LNCAP (cell line): Measurements from ENCODE around the gene EXD3.

Experiments used
- TF ChIP-seq, protein P1 (sequence below): fragments of 450-650 bp; IDR thresholded peaks from 2 replicates; pipeline ENCODE4 v1.5.1; 2017; ENCODE audit warnings: mild to moderate bottlenecking

Gene EXD3

DNA sequence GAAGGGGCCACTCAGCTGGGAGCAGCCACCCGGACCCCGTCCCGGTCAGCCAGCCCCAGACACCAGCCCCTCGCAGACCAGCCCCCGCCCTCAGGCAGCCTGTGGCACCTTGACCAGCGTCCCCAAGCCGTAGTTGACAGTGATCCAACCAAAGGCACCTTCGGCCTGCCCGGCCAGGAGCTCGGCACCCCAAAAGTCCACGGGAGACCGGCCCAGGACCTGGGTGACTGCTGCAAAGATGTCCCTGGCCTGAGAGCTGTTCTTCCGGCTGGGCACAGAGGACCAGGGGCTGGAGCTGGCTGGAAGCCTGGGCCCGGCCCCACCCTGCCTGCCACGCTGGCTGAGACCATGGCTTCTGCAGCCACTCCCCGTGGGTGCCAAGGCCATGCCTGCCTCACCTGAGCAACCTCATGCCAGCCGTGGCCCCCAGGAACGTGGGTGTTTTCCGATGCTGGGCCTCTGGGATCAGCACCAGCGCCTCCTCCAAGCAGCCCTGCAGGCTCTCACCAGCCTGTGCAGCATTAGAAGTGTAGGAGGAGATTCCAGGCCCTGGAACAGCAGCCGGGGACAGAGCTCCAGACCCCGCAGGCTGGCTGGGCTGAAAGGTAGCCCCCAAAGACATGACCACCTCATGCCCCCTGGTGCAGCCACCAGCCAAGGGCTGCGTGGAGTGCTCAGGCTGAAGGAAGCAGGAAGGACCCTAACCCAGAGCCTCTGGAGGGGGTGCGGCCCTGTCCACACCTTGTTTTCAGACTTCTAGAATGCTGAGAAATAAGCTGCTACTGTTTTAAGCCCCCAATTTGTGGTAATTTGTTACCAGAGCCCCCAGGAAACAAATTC lies 14.0 kb upstream of the EXD3 start:
- TF ChIP-seq, protein P1, sequence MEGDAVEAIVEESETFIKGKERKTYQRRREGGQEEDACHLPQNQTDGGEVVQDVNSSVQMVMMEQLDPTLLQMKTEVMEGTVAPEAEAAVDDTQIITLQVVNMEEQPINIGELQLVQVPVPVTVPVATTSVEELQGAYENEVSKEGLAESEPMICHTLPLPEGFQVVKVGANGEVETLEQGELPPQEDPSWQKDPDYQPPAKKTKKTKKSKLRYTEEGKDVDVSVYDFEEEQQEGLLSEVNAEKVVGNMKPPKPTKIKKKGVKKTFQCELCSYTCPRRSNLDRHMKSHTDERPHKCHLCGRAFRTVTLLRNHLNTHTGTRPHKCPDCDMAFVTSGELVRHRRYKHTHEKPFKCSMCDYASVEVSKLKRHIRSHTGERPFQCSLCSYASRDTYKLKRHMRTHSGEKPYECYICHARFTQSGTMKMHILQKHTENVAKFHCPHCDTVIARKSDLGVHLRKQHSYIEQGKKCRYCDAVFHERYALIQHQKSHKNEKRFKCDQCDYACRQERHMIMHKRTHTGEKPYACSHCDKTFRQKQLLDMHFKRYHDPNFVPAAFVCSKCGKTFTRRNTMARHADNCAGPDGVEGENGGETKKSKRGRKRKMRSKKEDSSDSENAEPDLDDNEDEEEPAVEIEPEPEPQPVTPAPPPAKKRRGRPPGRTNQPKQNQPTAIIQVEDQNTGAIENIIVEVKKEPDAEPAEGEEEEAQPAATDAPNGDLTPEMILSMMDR, result no peak

DNA sequence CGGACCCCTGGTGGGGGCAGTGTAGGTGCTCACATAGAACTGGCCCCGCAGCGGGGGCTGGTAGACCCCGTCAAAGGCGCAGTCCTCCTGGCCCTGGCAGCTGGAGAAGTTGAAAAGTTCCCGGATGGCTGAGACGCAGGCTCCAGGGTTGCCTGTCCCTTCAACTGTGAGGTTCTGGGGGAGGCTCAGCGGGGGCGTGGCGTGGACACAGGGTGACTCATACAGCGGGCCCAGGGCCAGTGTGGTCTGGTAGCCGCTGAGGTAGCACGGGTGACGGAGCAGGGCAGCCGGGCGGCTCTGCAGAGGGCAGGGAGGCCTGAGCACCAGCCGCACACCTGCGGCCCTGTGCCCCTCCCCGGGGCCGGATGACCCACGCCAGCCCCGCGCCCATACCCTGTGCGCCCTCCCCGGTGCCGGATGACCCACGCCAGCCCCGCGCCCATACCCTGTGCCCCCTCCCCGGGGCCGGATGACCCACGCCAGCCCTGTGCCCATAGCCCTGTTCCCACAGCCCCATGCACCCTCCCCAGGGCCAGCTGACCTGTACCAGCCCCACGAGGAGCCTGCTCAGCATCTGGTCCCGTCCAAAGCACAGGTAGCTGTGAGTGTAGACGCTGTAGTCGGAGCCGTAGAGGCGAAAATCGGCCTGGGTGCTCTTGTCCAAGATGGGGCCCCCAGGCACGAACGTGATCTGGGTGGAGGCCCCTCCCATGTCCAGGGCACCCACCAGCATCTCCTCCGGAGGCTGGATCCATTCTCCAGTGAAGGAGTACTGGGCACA lies 13.2 kb upstream of the EXD3 start:
- TF ChIP-seq, protein P1, result no peak

DNA sequence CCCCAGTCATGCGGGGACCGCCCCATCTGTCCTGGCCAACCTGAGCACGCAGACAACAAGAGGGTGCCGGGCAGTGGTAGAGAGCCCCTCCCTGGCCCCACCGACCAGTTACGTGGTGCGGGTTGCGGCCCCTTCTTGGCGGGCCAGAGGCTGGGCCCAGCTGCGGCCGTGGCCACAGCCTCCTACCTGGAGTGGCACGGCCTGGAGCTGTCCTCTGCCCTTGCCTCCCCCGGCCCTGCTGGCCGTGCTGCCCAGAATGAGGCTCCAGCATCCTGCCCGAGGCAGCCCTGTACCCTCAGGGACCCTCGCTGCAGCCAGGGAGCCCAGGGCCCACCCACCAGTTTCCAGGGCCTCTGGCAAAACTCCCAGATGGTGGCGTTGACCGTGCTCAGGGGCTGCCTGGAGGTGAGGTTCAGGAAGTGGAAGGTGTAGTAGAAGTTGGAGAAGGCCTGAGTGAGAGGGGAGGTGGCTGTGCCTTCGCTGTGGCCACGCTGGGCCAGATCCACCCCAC lies 12.5 kb upstream of the EXD3 start:
- TF ChIP-seq, protein P1, result no peak

DNA sequence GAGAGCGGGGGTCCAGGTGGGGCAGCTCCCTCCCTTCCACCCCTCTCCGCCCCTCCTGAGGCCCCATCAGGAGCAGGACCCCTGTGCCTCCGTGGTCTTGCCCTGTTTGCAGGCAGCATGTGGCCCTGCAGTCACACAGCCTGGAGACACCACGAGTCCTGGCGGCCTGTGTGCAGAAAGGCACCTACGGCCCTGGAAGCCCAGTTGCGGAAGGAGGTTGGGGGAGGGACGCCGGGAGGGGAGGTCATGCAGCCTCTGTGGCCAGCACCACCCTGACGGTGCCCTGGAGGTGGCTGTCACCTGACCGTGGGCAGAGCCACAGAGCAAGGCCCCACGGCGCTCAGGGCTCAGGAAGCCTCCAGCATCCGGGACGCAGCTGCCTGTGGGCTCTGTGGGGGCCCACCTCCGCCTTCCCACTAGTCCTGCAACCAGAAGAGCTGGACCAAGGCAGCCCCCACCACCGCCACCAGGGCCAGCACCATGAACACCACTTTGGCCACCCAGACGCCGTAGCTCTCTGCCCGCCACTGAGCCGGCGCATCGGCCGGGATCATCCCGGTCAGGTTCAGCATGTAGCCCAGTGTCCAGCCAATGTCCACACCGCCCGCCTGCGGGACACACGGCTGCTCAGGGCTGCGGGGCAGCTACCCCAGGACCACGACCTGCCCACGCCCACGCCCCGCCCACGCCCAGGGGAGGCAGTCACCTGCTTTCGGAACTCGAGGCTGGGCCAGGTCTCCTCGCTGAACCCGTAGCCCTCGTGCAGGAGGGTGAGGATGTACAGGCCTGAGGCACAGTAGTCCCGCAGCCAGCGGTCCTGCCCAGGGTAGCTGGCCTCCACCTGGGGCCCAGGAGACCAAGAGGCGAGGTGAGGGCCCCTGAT lies 11.8 kb upstream of the EXD3 start:
- TF ChIP-seq, protein P1, result no peak

DNA sequence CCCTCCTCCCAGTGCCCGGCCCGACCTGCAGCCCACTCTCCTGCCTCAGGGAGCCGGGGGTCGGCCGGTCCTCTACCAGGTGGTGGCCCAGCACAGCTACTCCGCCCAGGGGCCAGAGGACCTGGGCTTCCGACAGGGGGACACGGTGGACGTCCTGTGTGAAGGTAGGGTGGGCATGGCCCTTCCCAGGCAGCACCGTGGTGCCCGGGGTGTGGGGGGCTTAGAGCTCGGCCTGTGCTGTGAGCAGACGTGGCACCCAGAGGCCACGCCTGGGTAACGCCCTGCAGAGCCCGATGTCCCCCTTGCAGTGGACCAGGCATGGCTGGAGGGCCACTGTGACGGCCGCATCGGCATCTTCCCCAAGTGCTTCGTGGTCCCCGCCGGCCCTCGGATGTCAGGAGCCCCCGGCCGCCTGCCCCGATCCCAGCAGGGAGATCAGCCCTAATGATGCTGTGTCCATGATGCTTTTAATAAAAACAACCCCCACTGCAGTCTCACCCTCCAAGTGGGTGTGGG lies 11.0 kb upstream of the EXD3 start:
- TF ChIP-seq, protein P1, result no peak

DNA sequence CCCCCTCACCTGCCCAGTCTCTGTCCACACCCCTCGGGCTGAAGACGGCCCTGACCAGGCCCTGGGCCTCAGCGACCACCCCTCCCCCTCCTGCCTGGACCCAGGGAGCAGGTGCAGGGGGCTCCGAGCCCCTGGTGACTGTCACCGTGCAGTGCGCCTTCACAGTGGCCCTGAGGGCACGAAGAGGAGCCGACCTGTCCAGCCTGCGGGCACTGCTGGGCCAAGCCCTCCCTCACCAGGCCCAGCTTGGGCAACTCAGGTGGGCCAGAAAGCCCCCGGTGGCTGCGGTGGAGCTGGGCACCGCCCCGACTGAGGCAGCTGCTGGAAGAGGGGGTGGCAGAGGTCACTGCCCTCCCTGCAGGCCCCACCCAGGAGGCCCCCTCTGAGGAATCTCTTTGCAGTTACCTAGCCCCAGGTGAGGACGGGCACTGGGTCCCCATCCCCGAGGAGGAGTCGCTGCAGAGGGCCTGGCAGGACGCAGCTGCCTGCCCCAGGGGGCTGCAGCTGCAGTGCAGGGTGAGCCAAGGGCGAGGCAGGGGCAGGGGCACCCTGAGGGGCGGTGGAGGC lies 10.5 kb upstream of the EXD3 start:
- TF ChIP-seq, protein P1, result no peak
